GM12872 (cell line): ENCODE results near the gene SLC35F3.

Experiments used
- TF ChIP-seq, protein P1 (sequence below): IDR thresholded peaks from 3 replicates; pipeline ENCODE4 v1.5.1; 2011; ENCODE audit warnings: low read depth, mild to moderate bottlenecking, low read length, moderate library complexity; ENCODE audit not compliant: insufficient read depth

The SLC35F3 gene

GRCh38 chr1:234235434-234235881 is 331.0 kb downstream of the SLC35F3 start:
- TF ChIP-seq, protein P1, sequence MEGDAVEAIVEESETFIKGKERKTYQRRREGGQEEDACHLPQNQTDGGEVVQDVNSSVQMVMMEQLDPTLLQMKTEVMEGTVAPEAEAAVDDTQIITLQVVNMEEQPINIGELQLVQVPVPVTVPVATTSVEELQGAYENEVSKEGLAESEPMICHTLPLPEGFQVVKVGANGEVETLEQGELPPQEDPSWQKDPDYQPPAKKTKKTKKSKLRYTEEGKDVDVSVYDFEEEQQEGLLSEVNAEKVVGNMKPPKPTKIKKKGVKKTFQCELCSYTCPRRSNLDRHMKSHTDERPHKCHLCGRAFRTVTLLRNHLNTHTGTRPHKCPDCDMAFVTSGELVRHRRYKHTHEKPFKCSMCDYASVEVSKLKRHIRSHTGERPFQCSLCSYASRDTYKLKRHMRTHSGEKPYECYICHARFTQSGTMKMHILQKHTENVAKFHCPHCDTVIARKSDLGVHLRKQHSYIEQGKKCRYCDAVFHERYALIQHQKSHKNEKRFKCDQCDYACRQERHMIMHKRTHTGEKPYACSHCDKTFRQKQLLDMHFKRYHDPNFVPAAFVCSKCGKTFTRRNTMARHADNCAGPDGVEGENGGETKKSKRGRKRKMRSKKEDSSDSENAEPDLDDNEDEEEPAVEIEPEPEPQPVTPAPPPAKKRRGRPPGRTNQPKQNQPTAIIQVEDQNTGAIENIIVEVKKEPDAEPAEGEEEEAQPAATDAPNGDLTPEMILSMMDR, result no peak

- TF ChIP-seq, protein P1, result no peak
Observed at GRCh38 chr1:234237393-234237792, 332.9 kb downstream of the SLC35F3 start.

DNA sequence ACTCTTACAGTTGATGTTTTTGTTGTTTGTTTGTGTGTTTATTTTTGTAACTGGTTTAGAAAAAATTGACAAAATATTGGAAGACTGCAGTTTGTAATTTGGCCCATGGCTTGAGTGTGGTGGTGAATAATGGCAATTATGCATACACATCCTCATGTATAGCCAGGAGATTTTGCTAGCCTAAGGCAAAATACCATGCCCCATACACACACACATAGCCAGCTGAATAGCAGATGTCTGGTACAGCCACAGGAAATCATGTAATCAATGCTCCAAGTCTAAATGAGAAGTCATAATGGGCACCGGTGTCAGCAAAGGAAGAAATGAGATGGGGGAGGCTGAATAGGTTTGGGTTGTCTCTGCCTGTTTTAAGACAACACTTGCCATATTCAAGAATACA is 333.6 kb downstream of the SLC35F3 start:
- TF ChIP-seq, protein P1, result no peak

GRCh38 chr1:234239515-234239914 is 335.0 kb downstream of the SLC35F3 start:
- TF ChIP-seq, protein P1, result no peak

GRCh38 chr1:234239936-234240335 is 335.5 kb downstream of the SLC35F3 start:
- TF ChIP-seq, protein P1, result no peak

GRCh38 chr1:234240680-234241079 is 336.2 kb downstream of the SLC35F3 start:
- TF ChIP-seq, protein P1, result no peak

DNA sequence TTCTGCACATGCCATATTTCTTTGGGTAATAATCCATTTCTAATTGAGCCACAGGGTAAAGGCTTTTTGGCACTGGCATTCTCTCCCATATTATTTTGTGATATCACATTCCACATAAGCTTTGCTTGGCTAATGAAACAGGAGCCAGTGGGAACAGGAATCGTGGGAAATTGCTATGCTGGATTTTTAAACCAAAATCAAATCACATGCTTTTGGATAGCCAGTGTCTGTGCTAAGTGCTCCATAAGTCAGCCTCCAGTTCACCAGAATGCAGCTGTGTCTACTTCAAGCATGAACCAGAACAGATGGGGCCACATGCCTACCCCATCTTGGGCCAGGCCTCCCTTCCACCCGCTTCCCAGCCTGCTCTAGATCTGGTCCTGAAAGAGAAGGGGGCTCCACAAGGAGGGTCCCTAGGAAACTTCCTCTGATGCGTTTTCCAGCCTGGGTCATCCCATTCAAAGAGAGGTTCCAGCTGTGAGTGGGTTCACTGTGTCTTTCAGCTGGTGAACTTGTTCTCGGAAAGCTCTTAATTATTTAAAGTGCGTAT is 337.5 kb downstream of the SLC35F3 start:
- TF ChIP-seq, protein P1, result no peak
